ENCODE measurements around the gene RSPO4. TPM values are rescaled to one million over a fixed set of nuclear protein-coding genes. Genes with fewer than 3 reads are reported as not detected.

The RSPO4 gene
- total and polyA plus RNA-seq, 2 donors (not counting 1 experiment from before 2014, with no cell fraction given) = not detected

DNA sequence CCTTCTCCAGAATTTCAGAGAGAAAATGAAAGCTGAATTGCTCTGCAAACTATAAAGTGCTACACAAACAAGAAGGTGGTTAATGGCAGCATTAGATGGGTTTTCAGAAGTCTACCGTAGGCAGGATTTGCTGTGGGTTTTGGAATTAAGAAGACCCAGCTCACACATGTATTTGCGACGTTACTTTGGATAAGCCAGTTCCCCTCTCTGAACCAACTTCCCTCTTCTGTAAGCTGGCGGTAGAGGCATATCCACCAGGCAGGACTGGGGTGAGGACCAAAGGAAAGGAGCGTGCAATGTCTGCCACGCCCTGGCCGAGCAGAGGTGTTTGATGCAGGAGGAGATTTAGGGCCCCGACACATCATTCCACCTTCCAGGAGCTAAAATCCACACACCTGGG is 6.9 kb downstream of the RSPO4 start:
- Histone ChIP-seq H3K9ac (ENCODE audit: insufficient read depth, low read length) (no peak overlapping the region), H3K9me3 (ENCODE audit: control insufficient read depth, insufficient read depth, low read depth, low read length) (no peaks in the 10 kb centered on the region), H3K36me3 (ENCODE audit: control insufficient read depth, insufficient read depth, low read length) (no peaks in the 10 kb centered on the region), H4K20me1 (ENCODE audit: control insufficient read depth, extremely low read depth, insufficient read depth, low read length) (no peaks in the 10 kb centered on the region), H3K27ac (ENCODE audit: insufficient read depth, low read length) (no peak overlapping the region), H3K4me3 (replicated peaks in 1 of 4; ENCODE audit: control extremely low read depth in 1 of 4, insufficient read depth in 1 of 4, low read depth in 3 of 4, low read length in 4 of 4) (no peak overlapping the region), H3K27me3 (ENCODE audit: control insufficient read depth, insufficient read depth, low read length) (no peaks in the 10 kb centered on the region), H3K4me2 (ENCODE audit: extremely low read depth, insufficient read depth, low read length) (no peak overlapping the region), H3K79me2 (ENCODE audit: control insufficient read depth, insufficient read depth, low read length) (no peaks in the 10 kb centered on the region), H2AFZ (ENCODE audit: low read length) (no peak overlapping the region), H3K4me1 (ENCODE audit: control insufficient read depth, extremely low read depth, insufficient read depth, low read length) (no peaks in the 10 kb centered on the region)
- TF ChIP-seq EZH2 (IDR thresholded peaks at IDR 0.05; ENCODE audit: low read length, missing control alignments) (no peak), CTCF (conservative IDR thresholded peaks at IDR 0.05 in 1 of 2, IDR thresholded peaks at IDR 0.05 in 1 of 2; ENCODE audit: low read depth in 1 of 2, low read length in 2 of 2) (no peak)
- no peak for DNase-seq (ENCODE audit: low read depth in 2 of 2)

DNA sequence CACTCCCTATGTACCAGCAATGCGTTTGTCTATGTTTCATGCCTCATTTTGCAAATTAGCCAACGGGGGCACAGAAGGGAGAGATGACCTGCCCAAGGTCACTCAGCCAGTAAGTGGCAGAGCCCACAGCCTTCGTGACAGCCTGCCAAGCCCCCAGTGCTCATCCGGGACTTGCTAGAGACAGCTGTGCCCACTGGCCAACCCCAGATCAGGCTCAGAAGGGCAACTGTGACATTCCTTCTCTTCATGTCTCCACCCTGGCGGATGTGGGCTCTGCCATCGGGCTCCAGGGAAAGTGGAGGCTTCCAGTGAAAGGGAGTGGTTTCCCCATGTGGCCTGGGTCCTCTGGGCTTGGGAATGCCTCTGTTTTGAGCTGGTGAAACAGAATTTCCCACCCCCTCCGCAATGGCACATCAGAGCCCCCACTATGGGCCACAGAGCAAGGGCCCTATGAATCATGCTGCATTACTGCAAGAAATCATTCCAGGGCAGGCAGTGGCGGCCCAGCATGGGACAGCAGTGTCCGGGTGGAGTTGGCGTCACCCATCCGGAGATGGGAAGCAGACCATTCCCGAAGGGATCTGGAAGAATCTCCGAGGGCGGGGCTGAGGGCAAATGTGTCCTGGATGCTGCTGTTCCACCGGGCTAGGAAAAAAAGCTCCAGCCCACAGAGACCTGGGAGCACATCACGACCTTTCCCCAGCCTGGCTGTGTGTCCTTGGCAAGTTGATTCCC is 9.1 kb downstream of the RSPO4 start:
- Histone ChIP-seq H3K9me3 (ENCODE audit: control insufficient read depth, insufficient read depth, low read depth, low read length) (no peaks in the 10 kb centered on the region), H3K9ac (ENCODE audit: insufficient read depth, low read length) (no peak overlapping the region), H3K27me3 (ENCODE audit: control insufficient read depth, insufficient read depth, low read length) (no peaks in the 10 kb centered on the region), H3K36me3 (ENCODE audit: control insufficient read depth, insufficient read depth, low read length) (no peaks in the 10 kb centered on the region), H3K4me2 (ENCODE audit: extremely low read depth, insufficient read depth, low read length) (no peak overlapping the region), H3K4me1 (ENCODE audit: control insufficient read depth, extremely low read depth, insufficient read depth, low read length) (no peaks in the 10 kb centered on the region), H2AFZ (ENCODE audit: low read length) (no peak overlapping the region), H3K4me3 (replicated peaks in 1 of 4; ENCODE audit: control extremely low read depth in 1 of 4, insufficient read depth in 1 of 4, low read depth in 3 of 4, low read length in 4 of 4) (no peak overlapping the region), H3K79me2 (ENCODE audit: control insufficient read depth, insufficient read depth, low read length) (no peaks in the 10 kb centered on the region), H3K27ac (ENCODE audit: insufficient read depth, low read length) (no peak overlapping the region), H4K20me1 (ENCODE audit: control insufficient read depth, extremely low read depth, insufficient read depth, low read length) (no peaks in the 10 kb centered on the region)
- no peak for DNase-seq (ENCODE audit: low read depth in 2 of 2)
- TF ChIP-seq EZH2 (IDR thresholded peaks at IDR 0.05; ENCODE audit: low read length, missing control alignments) = no peak
- no peak for TF ChIP-seq CTCF (conservative IDR thresholded peaks at IDR 0.05 in 1 of 2, IDR thresholded peaks at IDR 0.05 in 1 of 2; ENCODE audit: low read depth in 1 of 2, low read length in 2 of 2)

GRCh38 chr20:991850-992249 is 10.3 kb downstream of the RSPO4 start:
- Histone ChIP-seq H3K9ac (ENCODE audit: insufficient read depth, low read length) (no peak overlapping the region), H3K79me2 (ENCODE audit: control insufficient read depth, insufficient read depth, low read length) (no peaks in the 10 kb centered on the region), H3K4me2 (ENCODE audit: extremely low read depth, insufficient read depth, low read length) (no peak overlapping the region), H2AFZ (ENCODE audit: low read length) (no peak overlapping the region), H3K9me3 (ENCODE audit: control insufficient read depth, insufficient read depth, low read depth, low read length) (no peaks in the 10 kb centered on the region), H3K27ac (ENCODE audit: insufficient read depth, low read length) (no peak overlapping the region), H3K36me3 (ENCODE audit: control insufficient read depth, insufficient read depth, low read length) (no peaks in the 10 kb centered on the region), H3K4me3 (replicated peaks in 1 of 4; ENCODE audit: control extremely low read depth in 1 of 4, insufficient read depth in 1 of 4, low read depth in 3 of 4, low read length in 4 of 4) (no peak overlapping the region), H3K4me1 (ENCODE audit: control insufficient read depth, extremely low read depth, insufficient read depth, low read length) (no peaks in the 10 kb centered on the region), H3K27me3 (ENCODE audit: control insufficient read depth, insufficient read depth, low read length) (no peaks in the 10 kb centered on the region), H4K20me1 (ENCODE audit: control insufficient read depth, extremely low read depth, insufficient read depth, low read length) (no peaks in the 10 kb centered on the region)
- TF ChIP-seq EZH2 (IDR thresholded peaks at IDR 0.05; ENCODE audit: low read length, missing control alignments) = no peak
- TF ChIP-seq CTCF (conservative IDR thresholded peaks at IDR 0.05 in 1 of 2, IDR thresholded peaks at IDR 0.05 in 1 of 2; ENCODE audit: low read depth in 1 of 2, low read length in 2 of 2) = no peak
- DNase-seq (ENCODE audit: low read depth in 2 of 2) = no peak

Data from fibroblast of lung (primary cell).